Esophagus squamous epithelium (tissue), 5 donors: ENCODE results near the gene CAP2. TPM values are rescaled to one million over a fixed set of nuclear protein-coding genes. Genes with fewer than 3 reads are reported as not detected.

Experiments
- DNase-seq: peaks from one replicate; lab custom pipeline; 2025; lab: John Stamatoyannopoulos, UW
- H3K27ac ChIP-seq, 4 donors: fragments of 200-600 bp; sonication (generic); one replicate each; pipeline ENCODE4 v1.5.1; 2016 to 2019; ENCODE audit warnings: mild to moderate bottlenecking in 1 of 4
- H3K27me3 ChIP-seq, 4 donors: fragments of 200-600 bp; sonication (generic); 1 replicate in 3 of 4; 2 replicates in 1 of 4; pipeline versions ENCODE4 v1.5.1 to v1.6.0; 2017 to 2021; ENCODE audit warnings: antibody characterized with exemption in 1 of 4
- H3K36me3 ChIP-seq, 3 donors: fragments of 200-600 bp; sonication (generic); one replicate each; pipeline ENCODE4 v1.5.1; 2016 to 2019
- H3K4me1 ChIP-seq, 3 donors: fragments of 200-600 bp; sonication (generic); one replicate each; pipeline ENCODE4 v1.5.1; 2017 to 2019
- H3K4me3 ChIP-seq, 4 donors: fragments of 200-600 bp; sonication (generic); 1 replicate in 3 of 4; 2 replicates in 1 of 4; pipeline ENCODE4 v1.5.1; 2016 to 2019; ENCODE audit warnings: mild to moderate bottlenecking in 2 of 4, moderate library complexity in 1 of 4
- H3K9me3 ChIP-seq, 3 donors: fragments of 200-600 bp; sonication (generic); one replicate each; pipeline ENCODE4 v1.5.1; 2016 to 2019
- CTCF ChIP-seq, 6 experiments: fragments of 450-650 bp in 4 of 6; fragments of 200-600 bp in 2 of 6; sonication (generic) in 2 of 6; IDR thresholded peaks; one replicate each; pipeline ENCODE4 v1.5.1; 2016 to 2019; ENCODE audit warnings: antibody characterized with exemption in 6 of 6, mild to moderate bottlenecking in 4 of 6, moderate library complexity in 4 of 6
- POLR2A ChIP-seq, 4 donors: fragments of 450-650 bp; IDR thresholded peaks; one replicate each; pipeline ENCODE4 v1.6.1; 2017; ENCODE audit warnings: antibody characterized with exemption in 4 of 4, mild to moderate bottlenecking in 4 of 4, moderate library complexity in 3 of 4
- WGBS, 2 donors: methylation state at CpG; one replicate each; pipeline ENCODE4 v1.1.5; 2018; 5-methylcytosine and 5-hydroxymethylcytosine counted together
- intact Hi-C: fragments of 100-400 bp; cut with DNase I; formaldehyde crosslinking; loops from one replicate; pipeline ENCODE4 v1.15.0; 2022
- total RNA-seq, 4 donors: library from RNA; depleted of rRNA; stranded (reverse); fragments of >200 nt; gene quantifications; one replicate each; pipeline ENCODE4 v1.1.0, GENCODE V29; 2016
- donor health status: DM: yes; HTN: yes; CAD: no.

CAP2 gene
- total RNA-seq, 4 donors from 2014 or later, result 2.0 to 5.5 (median 2.7) TPM

GRCh38 chr6:17480476-17480875, 87.1 kb downstream of the CAP2 start:
- intact Hi-C loops, result no loop called here
- 90 to 98% methylated on average over 2 to 4 of the region's 4 CpGs for WGBS, 2 donors
- no peaks in the 10 kb centered on the region for H3K4me1 ChIP-seq
- no peak for DNase-seq
- H3K9me3 ChIP-seq, result no peaks in the 10 kb centered on the region
- no peaks in the 10 kb centered on the region for H3K27me3 ChIP-seq
- no peak overlapping the region for H3K4me3 ChIP-seq
- TF ChIP-seq POLR2A (IDR thresholded peaks at IDR 0.05) (no peak), CTCF (IDR thresholded peaks at IDR 0.05) (no peak)
- H3K36me3 ChIP-seq, result no peaks in the 10 kb centered on the region
- H3K27ac ChIP-seq, result no peak overlapping the region

GRCh38 chr6:17482711-17483110, 89.3 kb downstream of the CAP2 start:
- TF ChIP-seq POLR2A (IDR thresholded peaks at IDR 0.05) (no peak), CTCF (IDR thresholded peaks at IDR 0.05) (no peak)
- intact Hi-C loops, result no loop called here
- no peak for DNase-seq
- H3K27me3 ChIP-seq, result no peaks in the 10 kb centered on the region
- H3K4me1 ChIP-seq, result no peaks in the 10 kb centered on the region
- WGBS, 2 donors, result 90 to 94% methylated on average over 7 of the region's 7 CpGs
- H3K27ac ChIP-seq, result no peak overlapping the region
- H3K4me3 ChIP-seq, result no peak overlapping the region
- H3K36me3 ChIP-seq, result no peaks in the 10 kb centered on the region
- H3K9me3 ChIP-seq, result no peaks in the 10 kb centered on the region

- no peaks in the 10 kb centered on the region for H3K9me3 ChIP-seq
- 84 to 85% methylated on average over 6 to 8 of the region's 11 CpGs for WGBS, 2 donors
- H3K4me1 ChIP-seq, result no peaks in the 10 kb centered on the region
- H3K36me3 ChIP-seq, result no peaks in the 10 kb centered on the region
- TF ChIP-seq CTCF (IDR thresholded peaks at IDR 0.05), result no peak
- TF ChIP-seq POLR2A (IDR thresholded peaks at IDR 0.05), result no peak
- intact Hi-C loops, result no loop called here
- DNase-seq, result no peak
- no peak overlapping the region for H3K27ac ChIP-seq
- no peaks in the 10 kb centered on the region for H3K27me3 ChIP-seq
- no peak overlapping the region for H3K4me3 ChIP-seq
Measured at GRCh38 chr6:17483391-17484016, 90.1 kb downstream of the CAP2 start.

GRCh38 chr6:17484201-17484849, 90.9 kb downstream of the CAP2 start:
- H3K27ac ChIP-seq, result no peak overlapping the region
- intact Hi-C loops, result no loop called here
- H3K36me3 ChIP-seq, result no peaks in the 10 kb centered on the region
- TF ChIP-seq CTCF (IDR thresholded peaks at IDR 0.05) (no peak), POLR2A (IDR thresholded peaks at IDR 0.05) (no peak)
- no peak for DNase-seq
- H3K27me3 ChIP-seq, result no peaks in the 10 kb centered on the region
- H3K4me1 ChIP-seq, result no peaks in the 10 kb centered on the region
- H3K9me3 ChIP-seq, result no peaks in the 10 kb centered on the region
- no peak overlapping the region for H3K4me3 ChIP-seq
- WGBS, 2 donors, result 88 to 91% methylated on average over 8 to 10 of the region's 10 CpGs

DNA sequence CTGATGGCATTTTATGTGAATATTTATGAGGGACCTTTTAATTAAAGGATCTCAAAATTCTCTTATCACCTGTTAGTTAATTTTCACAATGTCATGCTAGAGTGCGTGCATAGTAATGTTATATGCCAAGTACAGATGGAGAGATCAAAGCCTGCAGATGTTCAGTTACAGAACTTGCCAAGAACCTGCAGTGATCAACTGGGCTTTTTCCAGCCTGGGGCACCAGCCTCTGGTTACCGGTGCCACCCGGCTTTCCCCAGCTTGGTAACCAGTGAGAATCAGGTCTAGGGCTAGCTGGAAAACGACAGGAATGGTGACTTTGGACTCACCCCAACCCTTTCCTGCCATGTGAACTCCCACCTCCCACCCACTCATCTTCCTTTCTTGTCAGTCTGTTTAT, 91.8 kb downstream of the CAP2 start:
- Histone ChIP-seq H3K36me3 (no peaks in the 10 kb centered on the region), H3K27me3 (no peaks in the 10 kb centered on the region), H3K4me1 (no peaks in the 10 kb centered on the region), H3K9me3 (no peaks in the 10 kb centered on the region), H3K27ac (no peak overlapping the region), H3K4me3 (no peak overlapping the region)
- 72 to 74% methylated on average over 4 of the region's 4 CpGs for WGBS, 2 donors
- intact Hi-C loops, result no loop called here
- DNase-seq, result no peak
- TF ChIP-seq POLR2A (IDR thresholded peaks at IDR 0.05) (no peak), CTCF (IDR thresholded peaks at IDR 0.05) (no peak)
